GM20000 (cell line): ENCODE results near the gene RSPO3.
"Not testable (repeated sequence)": the region's sequence is repeated elsewhere in the genome, so short reads cannot be mapped to it uniquely, and the experiment has no call there.

Experiments used
- DNase-seq: peaks from one replicate; pipeline ENCODE4 v3.0.0; 2012; ENCODE audit warnings: low spot score
- CTCF ChIP-seq: IDR thresholded peaks from 2 replicates; pipeline ENCODE4 v1.5.1; 2012; ENCODE audit warnings: mild to moderate bottlenecking, control low read depth; ENCODE audit errors: extremely low read depth, missing control alignments

The RSPO3 gene

DNA sequence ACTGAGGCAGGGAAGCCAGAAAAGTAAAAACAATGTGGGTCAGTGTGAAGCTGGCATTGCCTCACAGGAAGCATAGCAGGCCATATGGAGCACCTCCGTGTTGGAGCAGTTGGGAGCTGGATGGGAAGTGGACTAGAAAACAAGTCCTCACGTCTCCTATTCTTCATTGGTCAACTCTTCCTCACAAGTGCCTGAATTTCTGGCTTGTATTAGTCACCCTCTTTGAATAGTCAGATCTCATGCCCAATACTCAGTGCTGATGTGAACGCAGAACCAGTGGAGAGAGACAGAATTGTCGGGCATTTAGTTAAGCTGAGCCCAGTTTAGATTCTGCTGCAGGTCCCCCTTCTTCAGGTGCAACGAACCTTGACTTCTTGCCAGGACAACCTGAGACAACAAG lies 22.3 kb upstream of the RSPO3 start:
- TF ChIP-seq CTCF: no peak
- no peak for DNase-seq

GRCh38 chr6:127097442-127097841 lies 21.0 kb upstream of the RSPO3 start:
- DNase-seq: not testable (repeated sequence)

DNA sequence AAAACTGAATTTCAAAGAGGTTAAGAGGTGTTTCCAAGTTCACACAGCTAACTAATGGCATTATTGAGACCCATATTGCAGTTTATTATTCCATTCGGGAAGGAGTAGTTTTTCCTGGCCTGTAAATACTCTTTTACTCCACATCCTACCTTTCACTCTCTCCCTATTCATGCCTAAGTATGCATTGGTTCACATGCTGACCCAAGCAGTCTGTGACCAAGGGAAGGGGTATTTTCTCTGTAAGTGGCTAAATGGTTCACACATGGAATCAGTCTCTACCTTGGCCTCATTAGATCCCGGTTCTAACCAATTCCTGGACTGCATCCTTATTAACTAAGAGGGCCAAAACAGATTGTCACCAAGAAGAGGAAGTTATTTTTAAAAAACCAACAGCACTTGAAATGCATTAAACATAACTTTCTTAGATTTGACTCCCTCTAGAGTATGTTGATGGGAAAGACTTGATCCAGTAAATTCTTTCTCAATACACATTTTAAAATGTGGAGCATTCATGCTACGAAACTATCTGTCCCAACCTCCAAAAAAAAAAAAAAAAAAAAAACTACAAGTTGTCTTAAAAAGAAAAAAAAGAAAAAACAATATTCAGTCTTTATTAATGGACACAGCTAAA lies 17.8 kb upstream of the RSPO3 start:
- no peak for TF ChIP-seq CTCF
- no peak for DNase-seq

GRCh38 chr6:127102299-127102698 lies 16.2 kb upstream of the RSPO3 start:
- TF ChIP-seq CTCF: no peak
- DNase-seq: no peak

GRCh38 chr6:127102859-127103258 lies 15.6 kb upstream of the RSPO3 start:
- TF ChIP-seq CTCF: no peak
- DNase-seq: no peak

- no peak for TF ChIP-seq CTCF
- DNase-seq: no peak
Measured at GRCh38 chr6:127103482-127103881, 15.0 kb upstream of the RSPO3 start.

DNA sequence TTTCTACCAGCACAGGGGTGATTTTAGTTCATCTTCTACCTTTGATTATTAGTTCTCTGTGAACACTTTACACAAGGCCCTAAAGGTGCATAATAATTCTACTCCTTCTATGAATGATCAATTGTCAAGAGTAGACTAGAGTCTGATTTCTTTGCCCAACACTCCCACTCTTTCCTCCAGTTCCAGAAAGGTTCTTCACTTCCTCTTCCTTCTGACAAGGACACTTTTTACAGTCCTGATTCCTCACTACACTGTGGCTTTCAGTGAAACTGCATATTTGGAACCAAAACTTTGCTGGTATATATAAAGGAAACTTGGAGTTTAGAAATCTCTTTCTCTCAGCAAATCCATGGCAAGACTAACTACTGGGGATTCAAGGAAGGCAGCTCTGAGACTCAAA lies 10.6 kb upstream of the RSPO3 start:
- no peak for TF ChIP-seq CTCF
- no peak for DNase-seq

DNA sequence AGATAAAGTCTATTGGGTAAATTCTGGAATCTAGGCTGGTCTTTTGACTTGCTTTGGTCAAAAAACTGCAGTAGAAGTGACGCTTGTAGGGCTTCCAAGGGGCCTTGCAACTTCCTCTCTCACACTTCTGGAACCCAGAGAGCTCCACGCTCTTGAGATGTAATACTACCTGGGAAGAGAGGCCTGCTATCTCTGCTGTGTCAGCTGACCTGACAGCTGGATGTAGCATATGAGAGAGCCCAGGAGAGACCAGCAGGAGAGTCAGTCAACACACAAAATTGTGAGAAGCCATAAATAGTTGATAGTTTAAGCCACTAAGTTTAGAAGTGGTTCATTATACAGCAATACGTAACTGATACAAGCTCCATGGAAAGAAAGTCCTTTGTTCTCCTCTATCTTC lies 7.8 kb upstream of the RSPO3 start:
- no peak for TF ChIP-seq CTCF
- no peak for DNase-seq
